Measurements from ENCODE around the gene HIVEP3.

HIVEP3 gene

GRCh38 chr1:41537788-41538351 lies 380.9 kb downstream of the HIVEP3 start:
- no peak for TF ChIP-seq CTCF (IDR thresholded peaks at IDR 0.05; ENCODE audit: insufficient read depth, low read length)
- TF ChIP-seq REST (IDR thresholded peaks at IDR 0.05; ENCODE audit: insufficient replicate concordance, low read depth) = no peak
- TF ChIP-seq SPI1 (IDR thresholded peaks at IDR 0.05; ENCODE audit: borderline replicate concordance, low read depth) = no peak
- no peak for TF ChIP-seq POLR2AphosphoS5 (IDR thresholded peaks at IDR 0.05; ENCODE audit: low read depth)
- TF ChIP-seq GABPA (IDR thresholded peaks at IDR 0.05; ENCODE audit: low read depth) = no peak
- no peak for DNase-seq (ENCODE audit: low read depth in 1 of 2, low spot score in 1 of 2)
- no peak overlapping the region for H3K27ac ChIP-seq (replicated peaks)
- no peaks in the 10 kb centered on the region for H3K27me3 ChIP-seq (ENCODE audit: insufficient read depth, poor library complexity, severe bottlenecking)
- H3K4me3 ChIP-seq (replicated peaks; ENCODE audit: insufficient read depth, low read length) = no peak overlapping the region

- no peaks in the 10 kb centered on the region for H3K27me3 ChIP-seq (ENCODE audit: insufficient read depth, poor library complexity, severe bottlenecking)
- no peak for TF ChIP-seq GABPA (IDR thresholded peaks at IDR 0.05; ENCODE audit: low read depth)
- DNase-seq (ENCODE audit: low read depth in 1 of 2, low spot score in 1 of 2) = no peak
- H3K4me3 ChIP-seq (replicated peaks; ENCODE audit: insufficient read depth, low read length) = no peak overlapping the region
- H3K27ac ChIP-seq (replicated peaks) = no peak overlapping the region
These were observed 381.5 kb downstream of the HIVEP3 start for GRCh38 chr1:41537251-41537650.

DNA sequence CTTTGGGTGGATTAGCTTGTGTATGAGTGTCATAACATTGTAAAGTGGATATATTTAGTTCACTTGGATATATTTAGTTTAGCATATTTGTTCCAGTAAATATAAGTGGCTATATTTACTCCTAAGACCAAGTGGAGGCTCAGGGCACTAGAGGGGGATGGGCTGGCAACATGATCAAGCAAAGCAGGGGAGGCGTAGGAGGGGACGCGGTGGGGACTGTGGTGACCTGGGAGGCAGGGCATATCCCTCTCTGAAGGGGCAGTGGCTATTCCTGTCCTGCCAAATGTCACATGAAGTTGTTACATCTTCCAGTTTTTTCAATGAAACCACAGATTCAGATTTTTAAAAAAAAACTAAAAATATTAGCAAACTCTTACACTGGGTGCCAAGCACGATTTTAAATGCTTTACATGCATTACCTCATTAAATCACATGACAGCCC lies 382.3 kb downstream of the HIVEP3 start:
- H3K27me3 ChIP-seq (ENCODE audit: insufficient read depth, poor library complexity, severe bottlenecking) = no peaks in the 10 kb centered on the region
- TF ChIP-seq REST (IDR thresholded peaks at IDR 0.05; ENCODE audit: insufficient replicate concordance, low read depth) = no peak
- TF ChIP-seq GABPA (IDR thresholded peaks at IDR 0.05; ENCODE audit: low read depth) = no peak
- no peak for TF ChIP-seq SPI1 (IDR thresholded peaks at IDR 0.05; ENCODE audit: borderline replicate concordance, low read depth)
- no peak overlapping the region for H3K27ac ChIP-seq (replicated peaks)
- H3K4me3 ChIP-seq (replicated peaks; ENCODE audit: insufficient read depth, low read length) = no peak overlapping the region
- DNase-seq (ENCODE audit: low read depth in 1 of 2, low spot score in 1 of 2) = no peak

- no peak overlapping the region for H3K27ac ChIP-seq (replicated peaks)
- no peak overlapping the region for H3K4me3 ChIP-seq (replicated peaks; ENCODE audit: insufficient read depth, low read length)
- DNase-seq (ENCODE audit: low read depth in 1 of 2, low spot score in 1 of 2) = no peak
- no peak for TF ChIP-seq GABPA (IDR thresholded peaks at IDR 0.05; ENCODE audit: low read depth)
- no peak for TF ChIP-seq REST (IDR thresholded peaks at IDR 0.05; ENCODE audit: insufficient replicate concordance, low read depth)
- TF ChIP-seq CTCF (IDR thresholded peaks at IDR 0.05; ENCODE audit: insufficient read depth, low read length) = no peak
- no peak for TF ChIP-seq POLR2AphosphoS5 (IDR thresholded peaks at IDR 0.05; ENCODE audit: low read depth)
- no peak for TF ChIP-seq SPI1 (IDR thresholded peaks at IDR 0.05; ENCODE audit: borderline replicate concordance, low read depth)
- no peaks in the 10 kb centered on the region for H3K27me3 ChIP-seq (ENCODE audit: insufficient read depth, poor library complexity, severe bottlenecking)
These were observed 383.0 kb downstream of the HIVEP3 start for GRCh38 chr1:41535716-41536115.
